NCI-H2107 treated with DMSO at 0.1 percent for 48 hours (cell line): ENCODE results near the gene KLHDC7B.
"Not testable (repeated sequence)": the region's sequence is repeated elsewhere in the genome, so short reads cannot be mapped to it uniquely, and the experiment has no call there.

Experiments used
- DNase-seq: peaks from one replicate; lab custom pipeline; 2025; ENCODE audit not compliant: unreplicated experiment; lab: John Stamatoyannopoulos, UW

The KLHDC7B gene

GRCh38 chr22:50529416-50529896 lies 16.2 kb upstream of the KLHDC7B start:
- no peak for DNase-seq

- no peak for DNase-seq
Observed at GRCh38 chr22:50529897-50530579, 15.7 kb upstream of the KLHDC7B start, which contains the start of gene TYMP. TSS of gene TYMP (minus strand) at chr22:50530012. CDS start at chr22:50529709, 303 bp downstream.

GRCh38 chr22:50530580-50530876 lies 15.2 kb upstream of the KLHDC7B start:
- DNase-seq = no peak

GRCh38 chr22:50530877-50531545 lies 14.7 kb upstream of the KLHDC7B start:
- DNase-seq = no peak

GRCh38 chr22:50531546-50531961 lies 14.1 kb upstream of the KLHDC7B start:
- no peak for DNase-seq

GRCh38 chr22:50531962-50532674 lies 13.6 kb upstream of the KLHDC7B start:
- no peak for DNase-seq

GRCh38 chr22:50532824-50533796 lies 12.6 kb upstream of the KLHDC7B start:
- no peak for DNase-seq

- not testable (repeated sequence) for DNase-seq
Observed at GRCh38 chr22:50533856-50534711, 11.6 kb upstream of the KLHDC7B start.

- no peak for DNase-seq
Observed at GRCh38 chr22:50535113-50535512, 10.6 kb upstream of the KLHDC7B start.

GRCh38 chr22:50536226-50536625 lies 9.5 kb upstream of the KLHDC7B start:
- DNase-seq = no peak

GRCh38 chr22:50537765-50538164 lies 7.9 kb upstream of the KLHDC7B start:
- no peak for DNase-seq

- no peak for DNase-seq
Observed at GRCh38 chr22:50540381-50540780, 5.3 kb upstream of the KLHDC7B start.

- not testable (repeated sequence) for DNase-seq
Observed at GRCh38 chr22:50541667-50542026, 4.1 kb upstream of the KLHDC7B start.

GRCh38 chr22:50542416-50542927 lies 3.2 kb upstream of the KLHDC7B start:
- no peak for DNase-seq

GRCh38 chr22:50544078-50544745 lies 1.5 kb upstream of the KLHDC7B start:
- no peak for DNase-seq

- DNase-seq = no peak
Observed at GRCh38 chr22:50544746-50545253, 899 bp upstream of the KLHDC7B start.

- no peak for DNase-seq
Observed at GRCh38 chr22:50546326-50547262, 895 bp downstream of the KLHDC7B start.
